Esophagus squamous epithelium (tissue), 5 donors: ENCODE results near the gene KNCN. TPM values are rescaled to one million over a fixed set of nuclear protein-coding genes. Genes with fewer than 3 reads are reported as not detected.

Experiments used
- DNase-seq: peaks from one replicate; lab custom pipeline; 2025; lab: John Stamatoyannopoulos, UW
- H3K27ac ChIP-seq, 4 donors: fragments of 200-600 bp; sonication (generic); one replicate each; pipeline ENCODE4 v1.5.1; 2016 to 2019; ENCODE audit warnings: mild to moderate bottlenecking in 1 of 4
- H3K27me3 ChIP-seq, 4 donors: fragments of 200-600 bp; sonication (generic); 1 replicate in 3 of 4; 2 replicates in 1 of 4; pipeline versions ENCODE4 v1.5.1 to v1.6.0; 2017 to 2021; ENCODE audit warnings: antibody characterized with exemption in 1 of 4
- H3K36me3 ChIP-seq, 3 donors: fragments of 200-600 bp; sonication (generic); one replicate each; pipeline ENCODE4 v1.5.1; 2016 to 2019
- H3K4me1 ChIP-seq, 3 donors: fragments of 200-600 bp; sonication (generic); one replicate each; pipeline ENCODE4 v1.5.1; 2017 to 2019
- H3K4me3 ChIP-seq, 4 donors: fragments of 200-600 bp; sonication (generic); 1 replicate in 3 of 4; 2 replicates in 1 of 4; pipeline ENCODE4 v1.5.1; 2016 to 2019; ENCODE audit warnings: mild to moderate bottlenecking in 2 of 4, moderate library complexity in 1 of 4
- H3K9me3 ChIP-seq, 3 donors: fragments of 200-600 bp; sonication (generic); one replicate each; pipeline ENCODE4 v1.5.1; 2016 to 2019
- POLR2A ChIP-seq, 4 donors: fragments of 450-650 bp; IDR thresholded peaks; one replicate each; pipeline ENCODE4 v1.6.1; 2017; ENCODE audit warnings: antibody characterized with exemption in 4 of 4, mild to moderate bottlenecking in 4 of 4, moderate library complexity in 3 of 4
- WGBS, 2 donors: methylation state at CpG; one replicate each; pipeline ENCODE4 v1.1.5; 2018; 5-methylcytosine and 5-hydroxymethylcytosine counted together
- intact Hi-C: fragments of 100-400 bp; cut with DNase I; formaldehyde crosslinking; loops from one replicate; pipeline ENCODE4 v1.15.0; 2022
- total RNA-seq, 4 donors: library from RNA; depleted of rRNA; stranded (reverse); fragments of >200 nt; gene quantifications; one replicate each; pipeline ENCODE4 v1.1.0, GENCODE V29; 2016
- TF ChIP-seq, protein P1 (sequence below), 6 experiments: fragments of 450-650 bp in 4 of 6; fragments of 200-600 bp in 2 of 6; sonication (generic) in 2 of 6; IDR thresholded peaks; one replicate each; pipeline ENCODE4 v1.5.1; 2016 to 2019; ENCODE audit warnings: antibody characterized with exemption in 6 of 6, mild to moderate bottlenecking in 4 of 6, moderate library complexity in 4 of 6
- donor health status: DM: yes; HTN: yes; CAD: no.

KNCN gene
- total RNA-seq, 4 donors from 2014 or later, result not detected

DNA sequence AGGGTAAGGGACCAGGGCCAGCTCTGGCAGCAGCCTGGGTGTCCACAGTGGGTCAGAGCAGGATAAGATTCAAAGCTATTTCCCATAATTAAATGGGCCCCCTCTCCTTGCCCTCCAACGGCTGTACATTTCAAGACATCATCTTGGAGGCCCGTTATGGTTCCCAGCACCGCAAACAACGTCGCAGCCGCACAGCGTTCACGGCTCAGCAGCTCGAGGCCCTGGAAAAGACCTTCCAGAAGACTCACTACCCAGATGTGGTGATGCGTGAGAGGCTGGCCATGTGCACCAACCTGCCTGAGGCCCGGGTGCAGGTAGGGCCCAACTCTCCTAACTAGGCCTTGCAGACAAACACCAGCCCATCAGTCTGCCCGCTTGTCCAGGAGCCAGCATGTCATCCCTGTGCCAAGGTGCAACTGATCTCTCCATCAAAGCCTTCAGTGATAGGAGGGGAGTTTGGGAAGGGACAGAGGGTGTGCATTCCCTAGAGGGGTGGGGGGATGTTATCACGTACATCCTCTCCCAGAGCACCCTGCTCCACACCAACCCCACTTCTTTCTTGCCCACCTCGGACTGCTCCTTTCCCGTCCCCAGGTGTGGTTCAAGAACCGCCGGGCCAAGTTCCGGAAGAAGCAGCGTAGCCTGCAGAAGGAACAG, 41.0 kb downstream of the KNCN start:
- Histone ChIP-seq H3K4me1 (no peaks in the 10 kb centered on the region), H3K4me3 (no peak overlapping the region), H3K27me3 (peaks cover 0 to 22% (median 0%) of the 10 kb centered on the region in 4 donors), H3K9me3 (no peaks in the 10 kb centered on the region), H3K27ac (no peak overlapping the region), H3K36me3 (no peaks in the 10 kb centered on the region)
- no peak for DNase-seq
- TF ChIP-seq, protein P1, sequence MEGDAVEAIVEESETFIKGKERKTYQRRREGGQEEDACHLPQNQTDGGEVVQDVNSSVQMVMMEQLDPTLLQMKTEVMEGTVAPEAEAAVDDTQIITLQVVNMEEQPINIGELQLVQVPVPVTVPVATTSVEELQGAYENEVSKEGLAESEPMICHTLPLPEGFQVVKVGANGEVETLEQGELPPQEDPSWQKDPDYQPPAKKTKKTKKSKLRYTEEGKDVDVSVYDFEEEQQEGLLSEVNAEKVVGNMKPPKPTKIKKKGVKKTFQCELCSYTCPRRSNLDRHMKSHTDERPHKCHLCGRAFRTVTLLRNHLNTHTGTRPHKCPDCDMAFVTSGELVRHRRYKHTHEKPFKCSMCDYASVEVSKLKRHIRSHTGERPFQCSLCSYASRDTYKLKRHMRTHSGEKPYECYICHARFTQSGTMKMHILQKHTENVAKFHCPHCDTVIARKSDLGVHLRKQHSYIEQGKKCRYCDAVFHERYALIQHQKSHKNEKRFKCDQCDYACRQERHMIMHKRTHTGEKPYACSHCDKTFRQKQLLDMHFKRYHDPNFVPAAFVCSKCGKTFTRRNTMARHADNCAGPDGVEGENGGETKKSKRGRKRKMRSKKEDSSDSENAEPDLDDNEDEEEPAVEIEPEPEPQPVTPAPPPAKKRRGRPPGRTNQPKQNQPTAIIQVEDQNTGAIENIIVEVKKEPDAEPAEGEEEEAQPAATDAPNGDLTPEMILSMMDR (IDR thresholded peaks at IDR 0.05), result no peak
- no peak for TF ChIP-seq POLR2A (IDR thresholded peaks at IDR 0.05)
- 93 to 97% methylated on average over 2 to 4 of the region's 19 CpGs for WGBS, 2 donors
- intact Hi-C loops, result no loop called here

DNA sequence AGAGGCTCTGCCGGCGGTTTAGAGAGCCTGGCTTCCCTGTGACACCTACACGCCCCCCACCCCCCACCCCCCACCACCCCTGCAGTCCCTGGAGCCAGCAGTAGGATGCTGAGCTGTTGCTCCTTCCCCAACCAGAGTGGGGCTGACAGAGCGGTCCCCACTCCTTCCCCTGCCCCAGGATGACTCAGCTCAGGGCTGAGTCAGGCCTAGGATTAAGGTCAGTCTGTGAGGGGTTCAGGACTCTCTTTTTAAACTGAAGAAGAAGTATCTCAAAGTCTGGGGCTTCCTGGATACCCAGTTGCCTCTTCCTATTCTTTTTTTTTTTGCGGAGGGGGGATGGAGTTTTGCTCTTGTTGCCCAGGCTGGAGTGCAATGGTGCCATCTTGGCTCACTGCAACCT, 42.7 kb downstream of the KNCN start:
- WGBS, 2 donors, result 57 to 69% methylated on average over 2 to 3 of the region's 5 CpGs
- intact Hi-C loops, result no loop called here
- no peak overlapping the region for H3K27ac ChIP-seq
- no peak for DNase-seq
- H3K4me1 ChIP-seq, result no peaks in the 10 kb centered on the region
- TF ChIP-seq, protein P1 (IDR thresholded peaks at IDR 0.05), result no peak
- TF ChIP-seq POLR2A (IDR thresholded peaks at IDR 0.05), result no peak
- no peak overlapping the region for H3K4me3 ChIP-seq
- H3K9me3 ChIP-seq, result no peaks in the 10 kb centered on the region
- H3K27me3 ChIP-seq, result peaks cover 0 to 24% (median 0%) of the 10 kb centered on the region in 4 donors
- H3K36me3 ChIP-seq, result no peaks in the 10 kb centered on the region

DNA sequence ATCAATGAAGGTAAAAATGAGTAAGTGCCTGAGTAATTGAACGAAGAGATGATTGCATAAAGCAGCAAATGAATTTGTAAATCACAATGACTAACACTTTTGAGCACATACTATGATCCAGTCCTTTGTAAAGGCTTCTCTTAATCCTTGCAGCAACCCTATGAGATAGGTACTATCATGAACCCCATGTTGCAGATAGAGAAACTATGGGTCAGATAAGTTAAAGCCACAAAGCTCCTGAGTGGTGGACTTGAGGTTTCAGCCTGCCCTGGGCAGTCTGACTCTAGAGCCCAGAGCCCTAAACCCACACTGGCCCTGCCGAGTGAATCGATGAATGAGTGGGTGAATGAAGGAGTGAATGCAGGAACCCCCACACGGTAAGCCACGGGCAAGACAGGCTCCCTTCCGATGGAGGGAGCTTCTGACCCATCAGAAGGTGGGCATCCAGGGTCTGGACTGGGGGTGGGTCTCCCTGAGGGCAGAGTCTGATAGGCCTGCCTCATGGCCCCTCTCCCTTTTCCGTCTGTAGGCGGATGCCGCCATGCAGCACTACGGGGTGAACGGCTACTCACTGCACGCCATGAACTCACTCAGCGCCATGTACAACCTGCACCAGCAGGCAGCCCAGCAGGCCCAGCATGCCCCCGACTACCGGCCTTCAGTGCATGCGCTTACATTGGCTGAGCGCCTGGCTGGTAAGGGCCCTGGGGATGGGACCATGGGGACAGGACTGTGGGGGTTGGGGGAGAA, 44.8 kb downstream of the KNCN start:
- H3K4me3 ChIP-seq, result no peak overlapping the region
- peaks cover 0 to 31% (median 0%) of the 10 kb centered on the region in 4 donors for H3K27me3 ChIP-seq
- H3K36me3 ChIP-seq, result no peaks in the 10 kb centered on the region
- H3K27ac ChIP-seq, result no peak overlapping the region
- no peaks in the 10 kb centered on the region for H3K4me1 ChIP-seq
- intact Hi-C loops, result no loop called here
- no peak for TF ChIP-seq POLR2A (IDR thresholded peaks at IDR 0.05)
- TF ChIP-seq, protein P1 (IDR thresholded peaks at IDR 0.05), result no peak
- no peak for DNase-seq
- 53 to 54% methylated on average over 3 to 4 of the region's 17 CpGs for WGBS, 2 donors
- H3K9me3 ChIP-seq, result no peaks in the 10 kb centered on the region

DNA sequence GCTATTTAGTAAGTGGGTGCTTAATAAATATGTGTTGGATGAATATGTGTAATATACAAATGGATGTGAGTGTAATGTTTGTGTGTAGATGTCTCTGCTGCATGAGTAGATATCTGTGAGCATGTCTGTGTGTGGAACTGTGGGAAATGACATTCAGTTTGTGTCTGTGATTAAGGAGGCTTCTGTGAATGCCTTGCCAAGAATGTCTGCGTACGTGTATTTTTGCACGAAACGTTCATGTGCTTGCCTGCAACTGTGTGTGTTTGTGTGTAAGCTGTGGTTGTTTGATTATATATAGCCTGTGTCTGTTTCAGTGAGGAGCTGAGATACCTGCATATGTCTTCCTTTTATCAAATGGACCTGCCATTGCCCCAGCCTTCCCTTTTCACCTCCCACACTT, 48.0 kb downstream of the KNCN start:
- TF ChIP-seq, protein P1 (IDR thresholded peaks at IDR 0.05), result no peak
- no peak for TF ChIP-seq POLR2A (IDR thresholded peaks at IDR 0.05)
- Histone ChIP-seq H3K4me1 (no peaks in the 10 kb centered on the region), H3K27me3 (peaks cover 0 to 23% (median 0%) of the 10 kb centered on the region in 4 donors), H3K27ac (no peak overlapping the region), H3K9me3 (no peaks in the 10 kb centered on the region), H3K4me3 (no peak overlapping the region), H3K36me3 (no peaks in the 10 kb centered on the region)
- no peak for DNase-seq
- intact Hi-C loops, result no loop called here
- WGBS, 2 donors, result 71 to 74% methylated on average over 4 of the region's 4 CpGs

DNA sequence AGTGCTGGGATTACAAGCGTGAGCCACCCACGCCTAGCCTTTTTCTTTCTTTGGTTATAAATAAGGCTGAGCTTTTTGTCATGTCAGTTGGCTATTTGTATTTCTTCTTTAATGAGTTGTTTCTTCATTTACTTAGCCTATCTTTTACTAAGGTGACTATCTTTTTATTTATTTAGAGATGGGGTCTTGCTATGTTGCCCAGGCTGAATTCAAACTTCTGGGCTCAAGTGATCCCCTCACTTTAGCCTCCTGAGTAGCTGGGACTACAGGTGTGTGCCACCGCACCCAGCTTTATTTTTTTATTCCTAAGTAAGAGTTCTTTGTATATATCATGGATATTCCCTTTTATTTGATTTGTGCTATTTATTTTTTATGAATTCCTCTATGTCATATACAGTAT, 49.9 kb downstream of the KNCN start:
- Histone ChIP-seq H3K4me1 (no peaks in the 10 kb centered on the region), H3K4me3 (no peak overlapping the region), H3K36me3 (no peaks in the 10 kb centered on the region), H3K27me3 (peaks cover 0 to 35% (median 0%) of the 10 kb centered on the region in 4 donors), H3K27ac (no peak overlapping the region), H3K9me3 (no peaks in the 10 kb centered on the region)
- TF ChIP-seq POLR2A (IDR thresholded peaks at IDR 0.05), result no peak
- TF ChIP-seq, protein P1 (IDR thresholded peaks at IDR 0.05), result no peak
- 86 to 93% methylated on average over 3 of the region's 3 CpGs for WGBS, 2 donors
- DNase-seq, result no peak
- intact Hi-C loops, result no loop called here
